Fibroblast of the aortic adventitia (primary cell): Measurements from ENCODE around the gene TEX14. TPM values are rescaled to one million over a fixed set of nuclear protein-coding genes. Genes with fewer than 3 reads are reported as not detected.

Experiments used
- DNase-seq: peaks from one replicate; pipeline ENCODE4 v3.0.0-alpha.2; 2010; ENCODE audit warnings: low read depth
- H3K4me3 ChIP-seq: 2 replicates; pipeline ENCODE4 v1.5.1; 2011; ENCODE audit warnings: low read depth, mild to moderate bottlenecking, control low read depth, low read length, moderate library complexity
- CTCF ChIP-seq: IDR thresholded peaks from 2 replicates; pipeline ENCODE4 v1.5.1; 2011; ENCODE audit warnings: mild to moderate bottlenecking, low read length, control low read depth, inconsistent platforms; ENCODE audit not compliant: insufficient read depth
- total RNA-seq: library from RNA; depleted of rRNA; stranded (reverse); fragments of >200 nt; gene quantifications from 2 replicates; pipeline ENCODE4 v1.2.3, GENCODE V29; 2012; ENCODE audit warnings: low replicate concordance

Gene TEX14
- total RNA-seq, 1 donor = not detected

DNA sequence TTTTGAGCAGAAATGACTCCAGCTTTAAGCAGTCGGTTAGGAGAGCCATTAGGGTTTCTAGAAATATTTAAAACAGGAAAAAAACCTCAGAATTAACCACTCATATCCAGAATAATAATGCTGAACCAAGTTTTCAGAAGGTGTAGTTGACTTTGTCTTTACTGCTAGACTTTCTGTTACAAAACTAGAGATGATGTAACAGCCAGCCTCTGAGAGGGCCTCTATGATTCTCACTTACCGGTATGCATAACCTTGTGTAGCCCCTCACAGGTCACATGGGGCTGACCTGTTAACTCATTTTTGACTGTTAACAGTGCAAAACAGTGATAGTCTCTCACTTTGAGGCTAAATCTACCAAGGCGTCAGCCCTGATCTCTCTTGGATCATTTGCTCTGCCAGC is 74.3 kb downstream of the TEX14 start:
- TF ChIP-seq CTCF = no peak
- H3K4me3 ChIP-seq = no peak overlapping the region
- DNase-seq = no peak

GRCh38 chr17:58615768-58616659 is 75.8 kb downstream of the TEX14 start:
- TF ChIP-seq CTCF = no peak
- DNase-seq = no peak
- H3K4me3 ChIP-seq = no peak overlapping the region

DNA sequence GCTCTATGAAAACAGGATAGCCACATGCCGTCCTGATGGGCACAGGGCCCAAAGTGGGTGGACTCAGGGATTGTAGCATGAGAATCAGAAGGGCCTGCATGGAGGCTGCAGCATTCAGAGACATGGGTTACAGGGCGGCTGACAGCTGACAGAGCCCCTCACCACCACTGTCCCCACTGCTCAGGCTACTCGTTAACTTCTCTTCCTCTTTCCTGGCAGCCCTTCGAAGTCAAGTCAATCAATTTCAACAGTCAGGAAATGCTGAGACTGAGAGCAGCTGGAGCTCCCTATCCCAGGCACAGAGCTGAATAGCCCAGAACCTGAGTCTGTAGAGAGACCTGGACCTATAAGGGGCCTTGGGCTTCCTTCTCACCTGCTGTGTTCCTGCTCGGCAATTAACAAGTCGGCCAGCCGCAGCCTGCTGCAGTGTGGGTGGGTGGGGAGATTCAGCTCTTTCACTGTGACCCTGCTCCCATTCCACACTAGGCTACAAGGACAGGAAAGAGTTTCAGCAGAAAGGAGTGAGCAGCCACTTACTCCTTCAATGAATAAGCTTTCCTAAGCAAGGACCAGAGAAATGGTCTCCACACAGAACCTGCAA is 76.9 kb downstream of the TEX14 start:
- no peak overlapping the region for H3K4me3 ChIP-seq
- no peak for DNase-seq
- TF ChIP-seq CTCF = no peak

GRCh38 chr17:58611331-58611730 is 80.5 kb downstream of the TEX14 start:
- DNase-seq = no peak
- H3K4me3 ChIP-seq = no peak overlapping the region
- no peak for TF ChIP-seq CTCF

DNA sequence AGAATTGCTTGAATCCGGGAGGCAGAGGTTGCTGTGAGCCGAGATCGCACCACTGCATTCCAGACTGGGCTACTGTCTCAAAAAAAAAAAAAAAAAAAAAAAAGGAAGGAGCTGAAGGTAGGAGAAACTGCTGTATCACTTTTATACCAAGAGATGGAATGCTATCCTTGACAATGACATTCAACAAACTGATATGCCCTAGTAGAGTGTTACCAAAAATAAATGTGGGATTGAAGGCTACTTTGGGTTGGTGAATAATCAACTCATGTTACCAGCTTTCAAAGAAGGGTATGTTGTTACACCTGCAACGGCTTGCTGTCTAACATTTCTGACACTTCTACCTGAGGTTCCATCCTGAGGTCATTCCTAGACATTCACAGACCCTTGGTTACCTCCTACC is 84.9 kb downstream of the TEX14 start:
- no peak overlapping the region for H3K4me3 ChIP-seq
- TF ChIP-seq CTCF = no peak
- DNase-seq = no peak

DNA sequence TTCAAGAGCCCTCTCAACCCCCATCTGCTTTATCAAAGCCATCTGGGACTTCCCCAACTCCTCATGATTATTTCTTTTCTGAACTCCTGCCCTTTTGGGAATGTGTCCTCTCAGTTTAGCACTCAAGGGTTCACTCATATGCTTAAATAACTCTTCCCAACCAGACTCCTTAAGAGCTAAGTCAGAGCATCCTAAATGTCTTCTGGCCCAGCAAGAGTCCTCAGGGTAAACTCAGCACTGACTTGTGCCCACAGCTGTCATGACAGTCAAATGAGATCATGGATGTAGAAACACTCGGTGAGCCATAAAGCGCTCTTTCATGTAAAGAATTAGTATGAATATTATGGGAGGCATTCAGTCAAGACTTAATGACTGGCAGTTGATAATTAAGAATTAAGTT is 85.9 kb downstream of the TEX14 start:
- TF ChIP-seq CTCF = no peak

GRCh38 chr17:58605470-58605869 is 86.4 kb downstream of the TEX14 start:
- no peak for TF ChIP-seq CTCF
- no peak overlapping the region for H3K4me3 ChIP-seq
- DNase-seq = no peak

More for the DNA sequence above, 85.9 kb downstream of the TEX14 start:
- no peak overlapping the region for H3K4me3 ChIP-seq
- DNase-seq = no peak
